ENCODE data around the gene SPON1. TPM values are rescaled to one million over a fixed set of nuclear protein-coding genes. Genes with fewer than 3 reads are reported as not detected.

Gene SPON1
- total RNA-seq, 4 donors from 2014 or later: 42.6 to 74.0 (median 56.1) TPM

GRCh38 chr11:14193644-14194043 is 231.1 kb downstream of the SPON1 start:
- no peak overlapping the region for H3K27ac ChIP-seq
- H3K27me3 ChIP-seq: no peaks in the 10 kb centered on the region
- DNase-seq: no peak
- H3K9me3 ChIP-seq: no peaks in the 10 kb centered on the region
- no peak overlapping the region for H3K4me3 ChIP-seq
- 74% methylated on average over 3 of the region's 3 CpGs; no CpG with 5 or more reads in 1 of the 2 donors for WGBS, 2 donors (ENCODE audit: low coverage in 1 of 2)
- in situ Hi-C loops (cut with MboI; ENCODE audit: low pct_ligation_motif_present in 1 of 4, low pct_unique_long_range_greater_than_20kb in 1 of 4, low sequenced_read_pairs in 3 of 4) (no loop called here), intact Hi-C loops (cut with DNase I; ENCODE audit: low total_unique reads) (no loop called here)
- TF ChIP-seq, protein P1, sequence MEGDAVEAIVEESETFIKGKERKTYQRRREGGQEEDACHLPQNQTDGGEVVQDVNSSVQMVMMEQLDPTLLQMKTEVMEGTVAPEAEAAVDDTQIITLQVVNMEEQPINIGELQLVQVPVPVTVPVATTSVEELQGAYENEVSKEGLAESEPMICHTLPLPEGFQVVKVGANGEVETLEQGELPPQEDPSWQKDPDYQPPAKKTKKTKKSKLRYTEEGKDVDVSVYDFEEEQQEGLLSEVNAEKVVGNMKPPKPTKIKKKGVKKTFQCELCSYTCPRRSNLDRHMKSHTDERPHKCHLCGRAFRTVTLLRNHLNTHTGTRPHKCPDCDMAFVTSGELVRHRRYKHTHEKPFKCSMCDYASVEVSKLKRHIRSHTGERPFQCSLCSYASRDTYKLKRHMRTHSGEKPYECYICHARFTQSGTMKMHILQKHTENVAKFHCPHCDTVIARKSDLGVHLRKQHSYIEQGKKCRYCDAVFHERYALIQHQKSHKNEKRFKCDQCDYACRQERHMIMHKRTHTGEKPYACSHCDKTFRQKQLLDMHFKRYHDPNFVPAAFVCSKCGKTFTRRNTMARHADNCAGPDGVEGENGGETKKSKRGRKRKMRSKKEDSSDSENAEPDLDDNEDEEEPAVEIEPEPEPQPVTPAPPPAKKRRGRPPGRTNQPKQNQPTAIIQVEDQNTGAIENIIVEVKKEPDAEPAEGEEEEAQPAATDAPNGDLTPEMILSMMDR (IDR thresholded peaks at IDR 0.05): no peak
- TF ChIP-seq POLR2A (IDR thresholded peaks at IDR 0.05) (no peak), EP300 (IDR thresholded peaks at IDR 0.05; ENCODE audit: low read depth) (no peak), POLR2AphosphoS5 (IDR thresholded peaks at IDR 0.05) (no peak)
- H3K36me3 ChIP-seq: no peaks in the 10 kb centered on the region
- H3K4me1 ChIP-seq: peaks cover 0 to 11% (median 1%) of the 10 kb centered on the region in 4 donors

GRCh38 chr11:14202251-14203196 is 240.0 kb downstream of the SPON1 start:
- Histone ChIP-seq H3K36me3 (no peaks in the 10 kb centered on the region), H3K4me1 (no peaks in the 10 kb centered on the region), H3K27me3 (no peaks in the 10 kb centered on the region), H3K4me3 (no peak overlapping the region), H3K27ac (no peak overlapping the region), H3K9me3 (no peaks in the 10 kb centered on the region)
- in situ Hi-C loops (cut with MboI; ENCODE audit: low pct_ligation_motif_present in 1 of 4, low pct_unique_long_range_greater_than_20kb in 1 of 4, low sequenced_read_pairs in 3 of 4) (no loop called here), intact Hi-C loops (cut with DNase I; ENCODE audit: low total_unique reads) (no loop called here)
- no peak for TF ChIP-seq POLR2A (IDR thresholded peaks at IDR 0.05)
- no peak for TF ChIP-seq EP300 (IDR thresholded peaks at IDR 0.05; ENCODE audit: low read depth)
- TF ChIP-seq, protein P1 (IDR thresholded peaks at IDR 0.05): no peak
- TF ChIP-seq POLR2AphosphoS5 (IDR thresholded peaks at IDR 0.05): no peak
- DNase-seq: no peak
- 37 to 66% methylated on average over 6 to 15 of the region's 15 CpGs for WGBS, 2 donors (ENCODE audit: low coverage in 1 of 2)

DNA sequence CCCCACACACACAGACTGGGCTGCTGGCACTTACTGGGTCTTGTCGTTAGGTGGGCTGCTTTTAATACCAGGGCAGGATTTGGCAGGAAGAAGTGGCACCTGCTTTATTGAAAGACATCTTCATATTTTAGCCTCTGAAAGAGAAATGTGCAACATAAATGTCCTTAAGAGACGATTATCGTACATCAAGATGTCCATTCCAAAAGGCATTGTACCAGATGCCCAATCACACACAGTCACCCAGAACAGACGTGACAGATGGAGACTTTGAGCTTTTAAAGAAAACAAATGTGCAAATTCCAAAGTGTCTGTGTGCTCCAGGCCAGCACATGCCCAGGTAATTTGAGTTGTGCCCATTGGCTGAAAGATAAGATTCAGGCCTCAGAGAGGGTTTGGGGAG is 240.8 kb downstream of the SPON1 start:
- TF ChIP-seq POLR2A (IDR thresholded peaks at IDR 0.05) (no peak), EP300 (IDR thresholded peaks at IDR 0.05; ENCODE audit: low read depth) (no peak), POLR2AphosphoS5 (IDR thresholded peaks at IDR 0.05) (no peak)
- TF ChIP-seq, protein P1 (IDR thresholded peaks at IDR 0.05): no peak
- H3K4me1 ChIP-seq: no peaks in the 10 kb centered on the region
- H3K9me3 ChIP-seq: no peaks in the 10 kb centered on the region
- in situ Hi-C loops (cut with MboI; ENCODE audit: low pct_ligation_motif_present in 1 of 4, low pct_unique_long_range_greater_than_20kb in 1 of 4, low sequenced_read_pairs in 3 of 4): no loop called here
- DNase-seq: no peak
- no peak overlapping the region for H3K4me3 ChIP-seq
- 86% methylated on average over 4 of the region's 4 CpGs for WGBS, 2 donors (ENCODE audit: low coverage in 1 of 2)
- H3K36me3 ChIP-seq: no peaks in the 10 kb centered on the region
- H3K27ac ChIP-seq: no peak overlapping the region
- intact Hi-C loops (cut with DNase I; ENCODE audit: low total_unique reads): no loop called here
- no peaks in the 10 kb centered on the region for H3K27me3 ChIP-seq

DNA sequence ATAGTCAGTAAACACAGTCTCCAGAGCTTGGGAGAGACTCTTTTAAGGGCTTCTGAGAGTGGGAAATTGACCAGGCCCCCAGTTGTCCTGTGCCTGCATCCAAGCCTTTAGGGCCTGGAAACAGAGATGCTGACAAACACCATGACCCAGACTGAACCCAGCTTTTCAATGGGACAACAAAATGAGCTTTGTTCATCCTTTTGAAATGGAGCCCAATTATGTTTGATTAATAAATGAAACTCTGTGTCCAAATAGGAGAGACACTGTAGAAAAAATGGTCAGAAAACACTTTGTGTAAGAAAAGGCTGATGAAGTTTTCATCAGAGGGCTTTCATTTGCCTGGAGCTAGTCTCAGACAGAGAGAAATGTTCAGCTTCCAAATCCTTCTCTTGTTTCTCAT is 250.5 kb downstream of the SPON1 start:
- DNase-seq: no peak
- H3K4me3 ChIP-seq: no peak overlapping the region
- intact Hi-C loops (cut with DNase I; ENCODE audit: low total_unique reads): no loop called here
- H3K36me3 ChIP-seq: no peaks in the 10 kb centered on the region
- TF ChIP-seq POLR2AphosphoS5 (IDR thresholded peaks at IDR 0.05) (no peak), EP300 (IDR thresholded peaks at IDR 0.05; ENCODE audit: low read depth) (no peak), POLR2A (IDR thresholded peaks at IDR 0.05) (no peak)
- TF ChIP-seq, protein P1 (IDR thresholded peaks at IDR 0.05): no peak
- H3K9me3 ChIP-seq: no peaks in the 10 kb centered on the region
- no peaks in the 10 kb centered on the region for H3K27me3 ChIP-seq
- H3K4me1 ChIP-seq: no peaks in the 10 kb centered on the region
- in situ Hi-C loops (cut with MboI; ENCODE audit: low pct_ligation_motif_present in 1 of 4, low pct_unique_long_range_greater_than_20kb in 1 of 4, low sequenced_read_pairs in 3 of 4): no loop called here
- H3K27ac ChIP-seq: no peak overlapping the region

All from transverse colon (tissue), 4 donors.